ENCODE measurements around the gene SDSL.

GRCh38 chr12:113448873-113449272 is 26.7 kb downstream of the SDSL start:
- TF ChIP-seq POLR2A (IDR thresholded peaks at IDR 0.05) = no peak
- TF ChIP-seq, protein P1, sequence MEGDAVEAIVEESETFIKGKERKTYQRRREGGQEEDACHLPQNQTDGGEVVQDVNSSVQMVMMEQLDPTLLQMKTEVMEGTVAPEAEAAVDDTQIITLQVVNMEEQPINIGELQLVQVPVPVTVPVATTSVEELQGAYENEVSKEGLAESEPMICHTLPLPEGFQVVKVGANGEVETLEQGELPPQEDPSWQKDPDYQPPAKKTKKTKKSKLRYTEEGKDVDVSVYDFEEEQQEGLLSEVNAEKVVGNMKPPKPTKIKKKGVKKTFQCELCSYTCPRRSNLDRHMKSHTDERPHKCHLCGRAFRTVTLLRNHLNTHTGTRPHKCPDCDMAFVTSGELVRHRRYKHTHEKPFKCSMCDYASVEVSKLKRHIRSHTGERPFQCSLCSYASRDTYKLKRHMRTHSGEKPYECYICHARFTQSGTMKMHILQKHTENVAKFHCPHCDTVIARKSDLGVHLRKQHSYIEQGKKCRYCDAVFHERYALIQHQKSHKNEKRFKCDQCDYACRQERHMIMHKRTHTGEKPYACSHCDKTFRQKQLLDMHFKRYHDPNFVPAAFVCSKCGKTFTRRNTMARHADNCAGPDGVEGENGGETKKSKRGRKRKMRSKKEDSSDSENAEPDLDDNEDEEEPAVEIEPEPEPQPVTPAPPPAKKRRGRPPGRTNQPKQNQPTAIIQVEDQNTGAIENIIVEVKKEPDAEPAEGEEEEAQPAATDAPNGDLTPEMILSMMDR (IDR thresholded peaks at IDR 0.05) = no peak
- TF ChIP-seq EP300 (IDR thresholded peaks at IDR 0.05) = no peak
